ENCODE measurements around the gene TMC2.
"Not testable (repeated sequence)": the region's sequence is repeated elsewhere in the genome, so short reads cannot be mapped to it uniquely, and the experiment has no call there.

TMC2 gene, protein sequence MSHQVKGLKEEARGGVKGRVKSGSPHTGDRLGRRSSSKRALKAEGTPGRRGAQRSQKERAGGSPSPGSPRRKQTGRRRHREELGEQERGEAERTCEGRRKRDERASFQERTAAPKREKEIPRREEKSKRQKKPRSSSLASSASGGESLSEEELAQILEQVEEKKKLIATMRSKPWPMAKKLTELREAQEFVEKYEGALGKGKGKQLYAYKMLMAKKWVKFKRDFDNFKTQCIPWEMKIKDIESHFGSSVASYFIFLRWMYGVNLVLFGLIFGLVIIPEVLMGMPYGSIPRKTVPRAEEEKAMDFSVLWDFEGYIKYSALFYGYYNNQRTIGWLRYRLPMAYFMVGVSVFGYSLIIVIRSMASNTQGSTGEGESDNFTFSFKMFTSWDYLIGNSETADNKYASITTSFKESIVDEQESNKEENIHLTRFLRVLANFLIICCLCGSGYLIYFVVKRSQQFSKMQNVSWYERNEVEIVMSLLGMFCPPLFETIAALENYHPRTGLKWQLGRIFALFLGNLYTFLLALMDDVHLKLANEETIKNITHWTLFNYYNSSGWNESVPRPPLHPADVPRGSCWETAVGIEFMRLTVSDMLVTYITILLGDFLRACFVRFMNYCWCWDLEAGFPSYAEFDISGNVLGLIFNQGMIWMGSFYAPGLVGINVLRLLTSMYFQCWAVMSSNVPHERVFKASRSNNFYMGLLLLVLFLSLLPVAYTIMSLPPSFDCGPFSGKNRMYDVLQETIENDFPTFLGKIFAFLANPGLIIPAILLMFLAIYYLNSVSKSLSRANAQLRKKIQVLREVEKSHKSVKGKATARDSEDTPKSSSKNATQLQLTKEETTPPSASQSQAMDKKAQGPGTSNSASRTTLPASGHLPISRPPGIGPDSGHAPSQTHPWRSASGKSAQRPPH

DNA sequence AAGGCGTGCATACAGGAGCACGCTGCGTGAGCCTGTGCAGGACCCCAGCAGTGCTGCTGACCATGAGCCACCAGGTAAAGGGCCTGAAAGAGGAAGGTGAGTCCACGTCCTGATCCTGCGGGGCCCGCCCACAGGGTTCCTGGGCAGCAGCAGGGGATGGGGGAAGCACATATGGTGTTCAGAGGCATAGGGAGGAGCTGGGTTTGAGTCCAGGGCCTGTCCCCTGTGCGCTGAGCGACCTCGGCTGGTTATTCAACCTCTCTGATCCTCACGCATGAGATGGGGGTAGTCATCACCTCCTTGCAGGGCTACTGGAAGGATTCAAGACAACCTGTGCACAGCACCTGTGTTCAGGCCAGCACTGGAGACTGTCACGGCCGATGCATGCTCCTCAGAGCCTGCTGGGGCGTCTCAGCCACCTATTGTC lies at the start of gene TMC2:
Gene TMC2, plus strand, starts transcription at position 14 of the 427 bp plus-strand sequence. Its CDS starts 49 bp downstream, at position 63.
- in situ Hi-C loops (cut with MboI; ENCODE audit: low sequenced_read_pairs, unreplicated experiment), result no loop called here
- no peak for DNase-seq (ENCODE audit: low spot score)
- TF ChIP-seq, protein P1, sequence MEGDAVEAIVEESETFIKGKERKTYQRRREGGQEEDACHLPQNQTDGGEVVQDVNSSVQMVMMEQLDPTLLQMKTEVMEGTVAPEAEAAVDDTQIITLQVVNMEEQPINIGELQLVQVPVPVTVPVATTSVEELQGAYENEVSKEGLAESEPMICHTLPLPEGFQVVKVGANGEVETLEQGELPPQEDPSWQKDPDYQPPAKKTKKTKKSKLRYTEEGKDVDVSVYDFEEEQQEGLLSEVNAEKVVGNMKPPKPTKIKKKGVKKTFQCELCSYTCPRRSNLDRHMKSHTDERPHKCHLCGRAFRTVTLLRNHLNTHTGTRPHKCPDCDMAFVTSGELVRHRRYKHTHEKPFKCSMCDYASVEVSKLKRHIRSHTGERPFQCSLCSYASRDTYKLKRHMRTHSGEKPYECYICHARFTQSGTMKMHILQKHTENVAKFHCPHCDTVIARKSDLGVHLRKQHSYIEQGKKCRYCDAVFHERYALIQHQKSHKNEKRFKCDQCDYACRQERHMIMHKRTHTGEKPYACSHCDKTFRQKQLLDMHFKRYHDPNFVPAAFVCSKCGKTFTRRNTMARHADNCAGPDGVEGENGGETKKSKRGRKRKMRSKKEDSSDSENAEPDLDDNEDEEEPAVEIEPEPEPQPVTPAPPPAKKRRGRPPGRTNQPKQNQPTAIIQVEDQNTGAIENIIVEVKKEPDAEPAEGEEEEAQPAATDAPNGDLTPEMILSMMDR (IDR thresholded peaks at IDR 0.05; ENCODE audit: borderline replicate concordance, control extremely low read depth, extremely low read depth, insufficient read depth, missing control alignments), result no peak

DNA sequence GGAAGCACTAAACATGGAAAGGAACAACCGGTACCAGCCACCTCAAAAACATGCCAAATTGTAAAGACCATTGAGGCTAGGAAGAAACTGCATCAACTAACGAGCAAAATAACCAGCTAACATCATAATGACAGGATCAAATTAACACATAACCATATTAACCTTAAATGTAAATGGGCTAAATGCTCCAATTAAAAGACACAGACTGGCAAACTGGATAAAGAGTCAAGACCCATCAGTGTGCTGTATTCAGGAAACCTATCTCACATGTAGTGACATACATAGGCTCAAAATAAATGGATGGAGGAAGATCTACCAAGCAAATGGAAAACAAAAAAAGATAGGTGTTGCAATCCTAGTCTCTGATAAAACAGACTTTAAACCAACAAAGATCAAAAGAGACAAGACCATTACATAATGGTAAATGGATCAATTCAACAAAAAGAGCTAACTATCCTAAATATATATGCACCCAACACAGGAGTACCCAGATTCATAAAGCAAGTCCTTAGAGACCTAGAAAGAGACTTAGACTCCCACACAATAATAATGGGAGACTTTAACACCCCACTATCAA lies 33.5 kb upstream of the TMC2 start:
- DNase-seq (ENCODE audit: low spot score); in situ Hi-C loops (cut with MboI; ENCODE audit: low sequenced_read_pairs, unreplicated experiment): not testable (repeated sequence)

- DNase-seq (ENCODE audit: low spot score); in situ Hi-C loops (cut with MboI; ENCODE audit: low sequenced_read_pairs, unreplicated experiment): not testable (repeated sequence)
Measured at GRCh38 chr20:2504803-2505202, 31.6 kb upstream of the TMC2 start.

GRCh38 chr20:2506426-2506825 lies 29.9 kb upstream of the TMC2 start:
- DNase-seq (ENCODE audit: low spot score); in situ Hi-C loops (cut with MboI; ENCODE audit: low sequenced_read_pairs, unreplicated experiment): not testable (repeated sequence)

DNA sequence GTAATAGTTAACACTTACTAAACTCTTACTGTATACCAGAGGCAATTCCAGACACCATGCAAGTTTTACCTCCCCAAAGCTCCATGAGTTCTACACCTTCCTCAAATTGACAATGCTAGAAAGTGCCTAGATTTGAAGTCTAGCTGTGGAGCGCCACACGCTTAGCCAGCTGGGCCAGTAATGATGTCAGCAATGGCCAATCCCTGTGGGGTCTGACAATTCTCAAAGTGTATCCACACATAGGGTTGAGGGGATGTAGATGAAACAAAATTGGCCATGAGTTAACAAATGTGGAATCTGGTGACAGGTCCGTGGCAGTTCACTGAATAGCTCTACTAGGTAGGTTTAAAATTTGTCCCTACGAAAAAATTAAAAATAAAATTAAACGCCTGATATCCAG lies 28.9 kb upstream of the TMC2 start:
- DNase-seq (ENCODE audit: low spot score), result no peak
- TF ChIP-seq, protein P1 (IDR thresholded peaks at IDR 0.05; ENCODE audit: borderline replicate concordance, control extremely low read depth, extremely low read depth, insufficient read depth, missing control alignments), result no peak
- in situ Hi-C loops (cut with MboI; ENCODE audit: low sequenced_read_pairs, unreplicated experiment), result no loop called here

GRCh38 chr20:2507875-2508630 lies 28.3 kb upstream of the TMC2 start:
- no peak for DNase-seq (ENCODE audit: low spot score)
- in situ Hi-C loops (cut with MboI; ENCODE audit: low sequenced_read_pairs, unreplicated experiment), result no loop called here
- TF ChIP-seq, protein P1 (IDR thresholded peaks at IDR 0.05; ENCODE audit: borderline replicate concordance, control extremely low read depth, extremely low read depth, insufficient read depth, missing control alignments), result no peak

- DNase-seq (ENCODE audit: low spot score), result peak; percentile 92
- TF ChIP-seq, protein P1 (IDR thresholded peaks at IDR 0.05; ENCODE audit: borderline replicate concordance, control extremely low read depth, extremely low read depth, insufficient read depth, missing control alignments), result no peak
- in situ Hi-C loops (cut with MboI; ENCODE audit: low sequenced_read_pairs, unreplicated experiment), result no loop called here
Measured at GRCh38 chr20:2508631-2509467, 27.5 kb upstream of the TMC2 start, which contains the start of gene ZNF343. Gene ZNF343, minus strand, starts transcription at chr20:2508915. Its CDS starts 15,020 bp downstream, at chr20:2493895.

All from GM13976 (cell line).